Colonic mucosa (tissue), 4 donors: ENCODE results near the gene FHIT. TPM values are rescaled to one million over a fixed set of nuclear protein-coding genes. Genes with fewer than 3 reads are reported as not detected.

Source experiments
- DNase-seq: peaks from one replicate; pipeline ENCODE4 v3.0.0-alpha.2; 2020
- H3K27ac ChIP-seq: fragments of 200-600 bp; one replicate; pipeline ENCODE4 v1.8.0; 2021
- H3K27me3 ChIP-seq: fragments of 200-600 bp; one replicate; pipeline ENCODE4 v1.8.0; 2021
- H3K36me3 ChIP-seq: fragments of 200-600 bp; one replicate; pipeline ENCODE4 v1.8.0; 2021
- H3K4me1 ChIP-seq: fragments of 200-600 bp; one replicate; pipeline ENCODE4 v1.8.0; 2021; ENCODE audit warnings: mild to moderate bottlenecking
- H3K4me3 ChIP-seq: fragments of 200-600 bp; one replicate; pipeline ENCODE4 v1.8.0; 2021
- H3K9ac ChIP-seq, 2 donors: one replicate each; pipeline ENCODE4 v1.7.0; 2013; ENCODE audit warnings: control low read depth in 2 of 2, low read depth in 2 of 2, low read length in 2 of 2
- H3K9me3 ChIP-seq: fragments of 200-600 bp; one replicate; pipeline ENCODE4 v1.8.0; 2021
- intact Hi-C: fragments of 100-400 bp; cut with DNase I; formaldehyde crosslinking; loops from one replicate; pipeline ENCODE4 v1.14.1; 2022
- total RNA-seq, 2 donors: library from RNA; stranded (reverse); fragmentation: NEBNext Ultra II Directional in 1 of 2; extraction: Animal tissue kit (Norgen Biotek cat#: 25700) in 1 of 2; gene quantifications; one replicate each; pipeline ENCODE4 v1.2.1, GENCODE V29; 2021
- TF ChIP-seq, protein P1 (sequence below): fragments of 200-600 bp; IDR thresholded peaks from one replicate; pipeline ENCODE4 v1.8.0; 2022; ENCODE audit warnings: antibody characterized with exemption, mild to moderate bottlenecking
- donor health status: healthy.
- donor health status: DM: no; HTN: no; CAD: no.
- donor health status: DM: no; HTN: no; CAD: no.

FHIT gene
- total RNA-seq, 2 donors from 2014 or later = 7.7 to 9.4 TPM

DNA sequence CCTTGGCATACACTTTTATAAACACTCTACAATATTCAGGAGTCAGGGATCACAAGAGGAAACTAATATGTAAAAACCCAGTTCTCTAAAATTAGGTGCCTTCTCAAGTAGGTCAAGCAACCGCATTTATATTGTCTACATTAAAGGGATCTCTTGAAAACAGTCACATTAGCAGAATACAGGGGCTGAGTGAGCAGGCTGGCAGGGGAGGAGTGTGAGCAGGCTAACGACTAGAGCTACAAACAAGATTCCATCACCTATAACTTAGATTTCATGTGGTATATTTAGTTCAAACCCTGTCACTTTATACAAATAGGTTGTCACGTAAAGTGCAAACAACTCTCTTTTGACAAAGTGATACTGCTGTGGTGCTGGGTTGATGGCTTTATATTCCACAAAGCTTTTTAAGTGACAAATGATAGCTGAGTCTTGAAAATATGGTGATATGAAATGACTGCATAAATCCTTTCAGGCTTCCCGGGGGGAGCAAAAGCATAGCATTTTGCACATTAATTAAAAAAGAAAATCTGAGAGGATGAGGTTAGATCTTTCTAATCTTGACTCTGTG lies 937.9 kb downstream of the FHIT start:
- intact Hi-C loops = no loop called here
- no peak overlapping the region for H3K9ac ChIP-seq
- H3K9me3 ChIP-seq = no peaks in the 10 kb centered on the region
- H3K4me3 ChIP-seq = no peak overlapping the region
- no peak for DNase-seq
- H3K27me3 ChIP-seq = no peaks in the 10 kb centered on the region
- TF ChIP-seq, protein P1, sequence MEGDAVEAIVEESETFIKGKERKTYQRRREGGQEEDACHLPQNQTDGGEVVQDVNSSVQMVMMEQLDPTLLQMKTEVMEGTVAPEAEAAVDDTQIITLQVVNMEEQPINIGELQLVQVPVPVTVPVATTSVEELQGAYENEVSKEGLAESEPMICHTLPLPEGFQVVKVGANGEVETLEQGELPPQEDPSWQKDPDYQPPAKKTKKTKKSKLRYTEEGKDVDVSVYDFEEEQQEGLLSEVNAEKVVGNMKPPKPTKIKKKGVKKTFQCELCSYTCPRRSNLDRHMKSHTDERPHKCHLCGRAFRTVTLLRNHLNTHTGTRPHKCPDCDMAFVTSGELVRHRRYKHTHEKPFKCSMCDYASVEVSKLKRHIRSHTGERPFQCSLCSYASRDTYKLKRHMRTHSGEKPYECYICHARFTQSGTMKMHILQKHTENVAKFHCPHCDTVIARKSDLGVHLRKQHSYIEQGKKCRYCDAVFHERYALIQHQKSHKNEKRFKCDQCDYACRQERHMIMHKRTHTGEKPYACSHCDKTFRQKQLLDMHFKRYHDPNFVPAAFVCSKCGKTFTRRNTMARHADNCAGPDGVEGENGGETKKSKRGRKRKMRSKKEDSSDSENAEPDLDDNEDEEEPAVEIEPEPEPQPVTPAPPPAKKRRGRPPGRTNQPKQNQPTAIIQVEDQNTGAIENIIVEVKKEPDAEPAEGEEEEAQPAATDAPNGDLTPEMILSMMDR = no peak
- H3K36me3 ChIP-seq = no peaks in the 10 kb centered on the region
- H3K27ac ChIP-seq = no peak overlapping the region
- no peaks in the 10 kb centered on the region for H3K4me1 ChIP-seq

DNA sequence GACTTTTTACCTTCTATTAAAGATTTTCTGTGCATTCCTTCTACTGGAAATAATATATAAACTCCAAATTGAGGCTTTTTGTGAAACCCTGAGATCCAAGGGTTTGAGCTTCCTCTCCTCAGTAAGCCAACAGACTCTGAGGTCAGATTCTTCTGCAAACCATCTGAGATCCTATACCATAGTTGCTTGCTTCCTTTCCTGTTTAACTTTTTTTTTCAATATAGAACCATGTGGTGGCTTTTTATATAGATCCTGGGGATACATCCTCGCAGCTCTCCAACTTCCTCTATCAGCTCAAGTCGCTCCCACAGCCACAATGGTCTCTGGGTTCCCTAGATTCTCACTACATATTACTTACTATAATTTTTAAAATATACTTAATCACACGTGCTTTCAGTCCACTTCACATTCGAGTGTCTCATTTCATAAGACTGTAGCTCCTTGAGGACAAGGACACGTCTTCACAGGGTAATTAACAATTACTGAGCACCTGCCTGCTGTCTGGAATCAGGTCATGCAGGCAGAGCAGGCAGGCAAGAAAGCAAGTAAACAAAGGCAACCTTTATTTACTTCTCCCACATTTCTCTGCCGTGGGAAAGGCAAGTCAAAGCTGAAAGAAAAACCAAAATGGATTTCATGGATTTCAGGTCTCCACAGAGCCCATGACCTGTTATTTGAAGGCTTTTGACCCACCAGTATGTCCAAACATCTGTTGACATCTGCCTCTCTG lies 941.5 kb downstream of the FHIT start:
- Histone ChIP-seq H3K27me3 (no peaks in the 10 kb centered on the region), H3K36me3 (no peaks in the 10 kb centered on the region), H3K9me3 (no peaks in the 10 kb centered on the region), H3K4me3 (no peak overlapping the region), H3K9ac (no peak overlapping the region), H3K4me1 (no peaks in the 10 kb centered on the region), H3K27ac (no peak overlapping the region)
- intact Hi-C loops = no loop called here
- TF ChIP-seq, protein P1 = no peak
- DNase-seq = no peak

GRCh38 chr3:60308808-60309207 lies 942.4 kb downstream of the FHIT start:
- intact Hi-C loops = no loop called here
- no peaks in the 10 kb centered on the region for H3K9me3 ChIP-seq
- TF ChIP-seq, protein P1 = no peak
- no peak for DNase-seq
- H3K27ac ChIP-seq = no peak overlapping the region
- H3K36me3 ChIP-seq = no peaks in the 10 kb centered on the region
- no peak overlapping the region for H3K4me3 ChIP-seq
- no peaks in the 10 kb centered on the region for H3K4me1 ChIP-seq
- H3K27me3 ChIP-seq = no peaks in the 10 kb centered on the region
- H3K9ac ChIP-seq = no peak overlapping the region

- Histone ChIP-seq H3K9me3 (no peaks in the 10 kb centered on the region), H3K9ac (no peak overlapping the region), H3K4me1 (no peaks in the 10 kb centered on the region), H3K4me3 (no peak overlapping the region), H3K36me3 (no peaks in the 10 kb centered on the region), H3K27me3 (no peaks in the 10 kb centered on the region), H3K27ac (no peak overlapping the region)
- no peak for DNase-seq
- intact Hi-C loops = no loop called here
- TF ChIP-seq, protein P1 = no peak
Measured at GRCh38 chr3:60307562-60308199, 943.6 kb downstream of the FHIT start.

DNA sequence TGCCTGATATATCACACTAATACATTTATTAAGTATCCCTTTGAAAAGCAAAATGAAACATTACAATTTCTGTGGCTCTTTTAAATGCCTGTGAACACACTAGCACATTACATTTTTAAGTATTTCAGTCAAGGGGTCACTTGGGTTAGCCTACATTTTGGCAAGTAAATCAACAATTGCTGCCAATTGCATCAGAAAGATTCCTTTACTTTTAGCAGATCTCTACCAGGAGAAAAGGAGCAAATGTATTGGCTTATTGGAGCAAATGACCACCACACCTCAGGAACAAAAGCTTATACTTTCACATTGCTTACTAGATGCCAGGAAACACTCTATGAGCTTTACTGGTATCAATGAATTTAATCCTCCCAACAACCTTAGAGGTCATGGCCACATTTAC lies 947.1 kb downstream of the FHIT start:
- no peak for DNase-seq
- H3K9ac ChIP-seq = no peak overlapping the region
- H3K4me1 ChIP-seq = no peaks in the 10 kb centered on the region
- H3K9me3 ChIP-seq = no peaks in the 10 kb centered on the region
- H3K27ac ChIP-seq = no peak overlapping the region
- H3K36me3 ChIP-seq = no peaks in the 10 kb centered on the region
- TF ChIP-seq, protein P1 = no peak
- H3K4me3 ChIP-seq = no peak overlapping the region
- no peaks in the 10 kb centered on the region for H3K27me3 ChIP-seq
- intact Hi-C loops = no loop called here
